ENCODE measurements around the gene DHX29. TPM values are rescaled to one million over a fixed set of nuclear protein-coding genes. Genes with fewer than 3 reads are reported as not detected.

Gene DHX29
- total and polyA plus RNA-seq, 9 donors = 20.1 to 29.7 (median 26.0) TPM

Other genes starting within 250 kb of the DHX29 start
- 0.75 TPM for gene GZMA, start 205.0 kb downstream of the DHX29 start, total RNA-seq
- 1 to 10 TPM in 3 of 8 donors, under 1 TPM in 4, not detected in 1; 0.25 to 2.1 (median 0.94) TPM for gene GZMA, start 205.0 kb downstream of the DHX29 start, polyA plus RNA-seq (ENCODE audit: insufficient read depth in 1 of 8, insufficient read length in 8 of 8, low replicate concordance in 1 of 8)
- gene GPX8, start 147.5 kb downstream of the DHX29 start, total RNA-seq = 78.1 TPM
- 100 to 1,000 TPM in 2 of 8 donors, 10 to 100 TPM in 6; 50.4 to 105 (median 62.7) TPM for gene GPX8, start 147.5 kb downstream of the DHX29 start, polyA plus RNA-seq (ENCODE audit: insufficient read depth in 1 of 8, insufficient read length in 8 of 8, low replicate concordance in 1 of 8)
- not detected for gene CDC20B, start 134.5 kb downstream of the DHX29 start, total RNA-seq
- under 1 TPM in 4 of 8 donors, not detected in 4; 0.08 to 0.78 (median 0.11) TPM for gene CDC20B, start 134.5 kb downstream of the DHX29 start, polyA plus RNA-seq (ENCODE audit: insufficient read depth in 1 of 8, insufficient read length in 8 of 8, low replicate concordance in 1 of 8)
- not detected for gene MCIDAS, start 80.4 kb downstream of the DHX29 start, total RNA-seq
- under 1 TPM in 1 of 8 donors, not detected in 7; 0.18 TPM for gene MCIDAS, start 80.4 kb downstream of the DHX29 start, polyA plus RNA-seq (ENCODE audit: insufficient read depth in 1 of 8, insufficient read length in 8 of 8, low replicate concordance in 1 of 8)
- 0.04 TPM for gene CCNO, start 74.1 kb downstream of the DHX29 start, total RNA-seq
- under 1 TPM; 0.12 to 0.79 (median 0.29) TPM for gene CCNO, start 74.1 kb downstream of the DHX29 start, polyA plus RNA-seq (ENCODE audit: insufficient read depth in 1 of 8, insufficient read length in 8 of 8, low replicate concordance in 1 of 8)
- 73.1 TPM for gene MTREX, start 295 bp upstream of the DHX29 start, total RNA-seq
- gene MTREX, start 295 bp upstream of the DHX29 start, polyA plus RNA-seq (ENCODE audit: insufficient read depth in 1 of 8, insufficient read length in 8 of 8, low replicate concordance in 1 of 8) = 10 to 100 TPM; 43.9 to 73.0 (median 61.9) TPM
- 70.8 TPM for gene PLPP1, start 227.3 kb upstream of the DHX29 start, total RNA-seq
- gene PLPP1, start 227.3 kb upstream of the DHX29 start, polyA plus RNA-seq (ENCODE audit: insufficient read depth in 1 of 8, insufficient read length in 8 of 8, low replicate concordance in 1 of 8) = 10 to 100 TPM; 51.5 to 69.3 (median 58.4) TPM

Data from muscle of leg (tissue), 9 donors.